ENCODE data around the gene C19orf81.

- TF ChIP-seq CREB1 (IDR thresholded peaks at IDR 0.05) (no peak), CTCF (IDR thresholded peaks at IDR 0.05; ENCODE audit: control extremely low read depth in 1 of 3, insufficient read depth in 1 of 3, low read depth in 1 of 3, low read length in 3 of 3) (no peak), RAD21 (IDR thresholded peaks at IDR 0.05 in 1 of 2, conservative IDR thresholded peaks at IDR 0.05 in 1 of 2; ENCODE audit: low read depth in 2 of 2, low read length in 2 of 2) (no peak), EP300 (IDR thresholded peaks at IDR 0.05; ENCODE audit: borderline replicate concordance in 1 of 2, low read depth in 2 of 2, low read length in 2 of 2) (no peak), TCF12 (IDR thresholded peaks at IDR 0.05; ENCODE audit: low read depth, low read length) (no peak), ATF2 (IDR thresholded peaks at IDR 0.05; ENCODE audit: low read length) (no peak), EZH2 (IDR thresholded peaks at IDR 0.05; ENCODE audit: low read depth, low read length, severe bottlenecking) (no peak), RNF2 (IDR thresholded peaks at IDR 0.05; ENCODE audit: borderline replicate concordance, low read depth, low read length, missing control alignments, poor library complexity, severe bottlenecking) (no peak), NRF1 (IDR thresholded peaks at IDR 0.05; ENCODE audit: low read depth, low read length) (no peak)
Measured at GRCh38 chr19:50673118-50673517, 23.9 kb downstream of the C19orf81 start.
